ENCODE results near the gene FOXP2. TPM values are rescaled to one million over a fixed set of nuclear protein-coding genes. Genes with fewer than 3 reads are reported as not detected.
"Not testable (repeated sequence)": the region's sequence is repeated elsewhere in the genome, so short reads cannot be mapped to it uniquely, and the experiment has no call there.

The FOXP2 gene
- total and polyA plus RNA-seq, 9 donors: 5.0 to 26.5 (median 15.0) TPM

DNA sequence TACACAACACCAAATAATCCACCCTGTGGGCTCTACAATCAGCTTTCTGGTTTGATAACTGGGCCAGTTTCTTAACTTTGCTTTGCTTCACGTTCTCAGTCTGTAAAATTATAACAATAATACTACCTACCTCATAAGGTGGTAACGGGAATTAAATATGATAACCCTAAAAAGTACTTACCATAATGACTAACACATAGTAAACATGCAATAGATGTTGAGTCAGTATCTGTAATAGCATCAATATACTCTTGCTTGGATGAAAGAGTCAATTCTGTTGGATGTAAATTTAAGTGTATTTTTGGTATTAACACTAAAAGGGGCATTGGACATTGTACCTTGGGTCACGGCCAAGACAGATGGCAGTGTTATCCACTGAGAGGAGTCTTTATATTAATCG lies 160.5 kb downstream of the FOXP2 start:
- DNase-seq: no peak
- H3K4me1 ChIP-seq (ENCODE audit: insufficient read depth): no peaks in the 10 kb centered on the region
- intact Hi-C loops (cut with DNase I): no loop called here
- no peak overlapping the region for H3K4me3 ChIP-seq
- H3K9me3 ChIP-seq: no peaks in the 10 kb centered on the region
- WGBS, 3 donors: 83 to 91% (median 89%) methylated on average over 4 of the region's 4 CpGs
- no peaks in the 10 kb centered on the region for H3K36me3 ChIP-seq
- H3K27ac ChIP-seq: no peak overlapping the region
- H3K27me3 ChIP-seq: no peaks in the 10 kb centered on the region
- TF ChIP-seq POLR2A (IDR thresholded peaks at IDR 0.05) (no peak), EP300 (IDR thresholded peaks at IDR 0.05) (no peak)
- TF ChIP-seq, protein P1, sequence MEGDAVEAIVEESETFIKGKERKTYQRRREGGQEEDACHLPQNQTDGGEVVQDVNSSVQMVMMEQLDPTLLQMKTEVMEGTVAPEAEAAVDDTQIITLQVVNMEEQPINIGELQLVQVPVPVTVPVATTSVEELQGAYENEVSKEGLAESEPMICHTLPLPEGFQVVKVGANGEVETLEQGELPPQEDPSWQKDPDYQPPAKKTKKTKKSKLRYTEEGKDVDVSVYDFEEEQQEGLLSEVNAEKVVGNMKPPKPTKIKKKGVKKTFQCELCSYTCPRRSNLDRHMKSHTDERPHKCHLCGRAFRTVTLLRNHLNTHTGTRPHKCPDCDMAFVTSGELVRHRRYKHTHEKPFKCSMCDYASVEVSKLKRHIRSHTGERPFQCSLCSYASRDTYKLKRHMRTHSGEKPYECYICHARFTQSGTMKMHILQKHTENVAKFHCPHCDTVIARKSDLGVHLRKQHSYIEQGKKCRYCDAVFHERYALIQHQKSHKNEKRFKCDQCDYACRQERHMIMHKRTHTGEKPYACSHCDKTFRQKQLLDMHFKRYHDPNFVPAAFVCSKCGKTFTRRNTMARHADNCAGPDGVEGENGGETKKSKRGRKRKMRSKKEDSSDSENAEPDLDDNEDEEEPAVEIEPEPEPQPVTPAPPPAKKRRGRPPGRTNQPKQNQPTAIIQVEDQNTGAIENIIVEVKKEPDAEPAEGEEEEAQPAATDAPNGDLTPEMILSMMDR (IDR thresholded peaks at IDR 0.05): no peak

DNA sequence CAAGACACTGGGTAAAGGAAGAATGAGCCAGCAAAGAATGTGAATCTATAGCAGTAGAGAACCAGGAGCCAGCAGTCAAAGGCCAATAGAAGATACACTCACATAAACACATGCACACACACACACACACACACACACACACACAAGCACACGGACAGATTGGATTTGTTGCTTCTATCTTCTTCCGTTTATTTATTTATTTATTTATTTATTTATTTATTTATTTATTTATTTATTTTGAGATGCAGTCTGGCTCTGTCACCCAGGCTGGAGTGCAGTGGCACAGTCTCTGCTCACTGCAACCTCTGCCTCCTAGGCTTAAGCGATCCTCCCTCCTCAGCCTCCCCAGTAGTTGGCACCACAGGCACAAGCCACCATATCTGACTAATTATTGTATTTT lies 166.3 kb downstream of the FOXP2 start:
- H3K4me1 ChIP-seq (ENCODE audit: insufficient read depth); H3K27ac ChIP-seq; H3K27me3 ChIP-seq; H3K4me3 ChIP-seq; DNase-seq; H3K9me3 ChIP-seq; H3K36me3 ChIP-seq; intact Hi-C loops (cut with DNase I): not testable (repeated sequence)
- 90 to 95% (median 94%) methylated on average over 3 of the region's 3 CpGs for WGBS, 3 donors

DNA sequence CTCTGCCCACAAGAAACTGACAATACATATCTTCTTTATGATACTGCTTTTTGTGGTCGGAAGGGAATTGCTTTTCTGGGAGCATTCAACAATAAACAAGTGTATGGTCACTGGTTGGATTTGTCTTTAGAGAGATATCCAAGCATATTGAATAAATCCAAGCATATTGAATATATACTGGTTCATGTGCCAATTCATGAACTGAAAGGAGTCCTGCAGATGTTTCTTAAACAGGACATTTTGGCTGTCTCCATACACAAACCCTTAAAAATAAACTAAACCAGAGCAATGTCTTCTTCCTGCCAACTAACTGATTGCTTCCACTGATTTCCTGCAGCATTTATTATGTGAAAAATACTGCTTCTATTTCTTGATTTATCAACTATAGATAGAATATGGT lies 173.9 kb downstream of the FOXP2 start:
- Histone ChIP-seq H3K4me1 (ENCODE audit: insufficient read depth) (no peaks in the 10 kb centered on the region), H3K27me3 (no peaks in the 10 kb centered on the region), H3K27ac (no peak overlapping the region), H3K9me3 (no peaks in the 10 kb centered on the region), H3K36me3 (no peaks in the 10 kb centered on the region), H3K4me3 (no peak overlapping the region)
- WGBS, 3 donors: 82 to 85% (median 84%) methylated on average over 1 of the region's 1 CpG
- intact Hi-C loops (cut with DNase I): no loop called here
- TF ChIP-seq EP300 (IDR thresholded peaks at IDR 0.05): no peak
- TF ChIP-seq, protein P1 (IDR thresholded peaks at IDR 0.05): no peak
- TF ChIP-seq POLR2A (IDR thresholded peaks at IDR 0.05): no peak
- no peak for DNase-seq

DNA sequence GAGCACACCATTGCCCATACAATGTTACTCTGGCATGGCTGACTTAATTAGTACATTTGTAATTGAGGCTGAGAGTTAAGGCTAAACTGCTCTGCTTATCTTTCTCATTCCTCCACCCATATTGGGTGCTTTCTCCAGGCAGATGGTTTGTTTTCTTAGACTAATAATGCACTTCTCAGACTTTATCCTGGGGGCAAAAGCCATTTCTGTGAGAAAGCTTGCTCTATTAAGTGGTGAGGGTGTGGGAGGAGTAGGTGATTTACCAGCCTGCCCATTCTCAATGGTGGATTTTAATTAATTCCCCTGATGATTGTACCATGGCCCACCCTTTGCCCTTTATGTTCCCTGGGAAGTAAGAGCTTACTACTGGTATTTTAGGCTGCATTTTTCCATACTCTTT lies 174.8 kb downstream of the FOXP2 start:
- H3K4me3 ChIP-seq: no peak overlapping the region
- H3K9me3 ChIP-seq: no peaks in the 10 kb centered on the region
- H3K27me3 ChIP-seq: no peaks in the 10 kb centered on the region
- no peaks in the 10 kb centered on the region for H3K36me3 ChIP-seq
- no peak overlapping the region for H3K27ac ChIP-seq
- no peaks in the 10 kb centered on the region for H3K4me1 ChIP-seq (ENCODE audit: insufficient read depth)
- DNase-seq: no peak
- intact Hi-C loops (cut with DNase I): no loop called here
- TF ChIP-seq POLR2A (IDR thresholded peaks at IDR 0.05) (no peak), EP300 (IDR thresholded peaks at IDR 0.05) (no peak)

DNA sequence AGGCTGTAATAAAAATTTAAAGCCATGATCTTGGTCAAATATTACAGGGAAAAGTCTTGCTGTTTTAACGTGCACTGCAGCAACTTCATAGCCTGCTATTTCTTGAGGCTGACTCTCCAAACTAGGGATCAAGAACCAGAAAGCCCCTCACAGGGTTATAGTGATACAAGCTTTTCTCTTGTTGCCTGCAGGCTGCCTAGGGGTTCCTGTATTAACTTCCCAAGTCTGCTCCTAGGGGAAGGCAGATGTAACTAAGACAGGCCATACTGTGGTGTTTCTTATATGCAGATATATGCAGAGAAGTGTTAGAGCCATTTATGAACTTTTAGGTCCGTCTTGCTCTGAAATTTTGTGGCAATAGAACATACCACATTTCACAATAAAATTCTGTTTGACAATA lies 175.7 kb downstream of the FOXP2 start:
- intact Hi-C loops (cut with DNase I): no loop called here
- Histone ChIP-seq H3K4me1 (ENCODE audit: insufficient read depth) (no peaks in the 10 kb centered on the region), H3K9me3 (no peaks in the 10 kb centered on the region), H3K36me3 (no peaks in the 10 kb centered on the region), H3K27ac (no peak overlapping the region), H3K27me3 (no peaks in the 10 kb centered on the region), H3K4me3 (no peak overlapping the region)
- no peak for DNase-seq
- 71 to 85% (median 83%) methylated on average over 2 of the region's 2 CpGs for WGBS, 3 donors
- no peak for TF ChIP-seq EP300 (IDR thresholded peaks at IDR 0.05)
- TF ChIP-seq POLR2A (IDR thresholded peaks at IDR 0.05): no peak
- TF ChIP-seq, protein P1 (IDR thresholded peaks at IDR 0.05): no peak

DNA sequence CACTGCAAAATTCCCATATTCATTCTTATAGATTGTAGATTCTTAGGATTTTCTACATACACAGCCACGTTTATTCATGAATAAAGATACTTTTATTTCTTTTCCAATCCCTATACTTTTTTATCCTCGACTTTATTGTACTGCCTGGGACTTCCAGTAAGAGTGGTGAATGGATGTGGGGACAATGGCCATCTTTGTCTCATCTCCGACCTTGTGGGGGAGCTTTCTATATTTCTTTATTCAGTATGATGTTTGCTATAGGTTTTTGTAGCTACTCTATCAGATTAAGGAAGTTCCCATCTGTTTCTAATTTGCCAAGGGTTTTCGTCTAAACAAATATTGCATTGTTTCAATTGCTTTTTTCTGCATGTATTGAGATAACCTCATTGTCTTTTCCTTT lies 184.3 kb downstream of the FOXP2 start:
- Histone ChIP-seq H3K27ac (no peak overlapping the region), H3K4me3 (no peak overlapping the region), H3K4me1 (ENCODE audit: insufficient read depth) (no peaks in the 10 kb centered on the region), H3K36me3 (no peaks in the 10 kb centered on the region), H3K9me3 (no peaks in the 10 kb centered on the region), H3K27me3 (no peaks in the 10 kb centered on the region)
- intact Hi-C loops (cut with DNase I): no loop called here
- no peak for DNase-seq
- TF ChIP-seq, protein P1 (IDR thresholded peaks at IDR 0.05): no peak
- TF ChIP-seq POLR2A (IDR thresholded peaks at IDR 0.05) (no peak), EP300 (IDR thresholded peaks at IDR 0.05) (no peak)
- WGBS, 3 donors: 89 to 91% (median 91%) methylated on average over 4 of the region's 4 CpGs

Data from ovary (tissue), 9 donors.